Measurements from ENCODE around the gene MIOX.

MIOX gene

GRCh38 chr22:50474710-50475651 lies 11.7 kb upstream of the MIOX start, which contains the start of gene SBF1:
TSS of gene SBF1 (minus strand) at chr22:50475035. CDS start at chr22:50474840, 195 bp downstream.
- peak; percentile 52 for DNase-seq

GRCh38 chr22:50475652-50476002 lies 11.0 kb upstream of the MIOX start:
- no peak for DNase-seq

- peak; percentile 11 for DNase-seq
Observed at GRCh38 chr22:50476868-50477267, 9.8 kb upstream of the MIOX start.

GRCh38 chr22:50477923-50478322 lies 8.7 kb upstream of the MIOX start:
- DNase-seq = no peak

- no peak for DNase-seq
Observed at GRCh38 chr22:50479721-50480120, 6.9 kb upstream of the MIOX start.

DNA sequence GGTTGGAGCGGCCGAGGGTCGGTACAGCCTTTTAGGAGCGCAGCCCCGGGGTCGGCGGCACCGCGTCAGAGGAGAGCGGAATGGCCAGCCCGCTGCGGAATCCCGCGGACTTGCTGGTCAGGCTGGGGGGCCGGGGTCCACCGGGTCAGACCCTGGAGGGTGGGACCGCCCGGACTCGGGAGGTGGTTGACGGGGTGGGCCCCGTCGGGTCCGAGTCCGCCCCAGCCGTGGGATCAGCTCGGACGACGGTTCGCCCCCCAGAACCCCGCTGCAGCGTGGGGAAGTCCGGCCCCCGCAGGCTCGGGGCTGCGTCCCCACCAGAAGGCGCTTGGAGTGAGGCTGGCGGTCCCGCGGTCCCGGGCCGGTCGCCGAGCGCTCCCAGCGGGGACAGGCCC lies 5.6 kb upstream of the MIOX start:
- DNase-seq = no peak

GRCh38 chr22:50481440-50482106 lies 5.1 kb upstream of the MIOX start, which contains the start of gene ADM2:
TSS of gene ADM2 (plus strand) at chr22:50481543. CDS start at chr22:50481848, 305 bp downstream.
- no peak for DNase-seq

DNA sequence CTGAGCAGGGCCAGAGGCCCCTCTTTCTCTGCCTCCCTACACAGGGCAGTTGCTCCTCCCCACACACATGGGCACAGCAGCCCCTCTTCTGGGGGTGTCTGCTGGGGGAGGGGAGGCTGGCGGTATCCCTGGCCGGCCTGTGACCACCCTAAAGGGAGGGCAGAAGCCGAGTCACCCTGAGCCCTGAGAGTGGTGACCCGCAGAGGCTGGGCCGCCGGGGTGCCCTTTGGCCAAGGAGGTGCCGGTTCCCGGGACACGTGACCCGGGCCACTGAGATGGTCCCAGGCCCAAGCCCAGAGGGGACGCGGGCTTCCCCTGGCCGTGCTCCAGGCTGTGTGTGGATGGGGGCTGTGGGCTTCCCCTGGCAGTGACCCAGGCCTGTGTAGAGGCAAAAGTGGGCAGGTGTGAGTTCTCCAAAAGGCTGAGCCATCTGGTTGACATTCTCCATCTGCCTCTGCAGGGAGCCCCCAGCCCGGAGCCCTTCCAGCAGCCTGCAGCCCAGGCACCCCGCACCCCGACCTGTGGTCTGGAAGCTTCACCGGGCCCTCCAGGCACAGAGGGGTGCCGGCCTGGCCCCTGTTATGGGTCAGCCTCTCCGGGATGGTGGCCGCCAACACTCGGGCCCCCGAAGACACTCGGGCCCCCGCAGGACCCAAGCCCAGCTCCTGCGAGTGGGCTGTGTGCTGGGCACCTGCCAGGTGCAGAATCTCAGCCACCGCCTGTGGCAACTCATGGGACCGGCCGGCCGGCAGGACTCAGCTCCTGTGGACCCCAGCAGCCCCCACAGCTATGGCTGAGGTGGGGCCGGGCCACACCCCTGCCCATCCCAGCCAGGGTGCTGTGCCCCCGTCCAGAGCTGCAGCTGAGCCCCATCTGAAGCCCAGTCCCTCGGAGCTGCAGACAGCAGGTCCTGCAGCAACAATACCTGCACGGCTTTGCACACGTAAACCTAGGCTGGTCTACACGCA lies 4.3 kb upstream of the MIOX start:
- DNase-seq = no peak

- no peak for DNase-seq
Observed at GRCh38 chr22:50483106-50483505, 3.6 kb upstream of the MIOX start.

DNA sequence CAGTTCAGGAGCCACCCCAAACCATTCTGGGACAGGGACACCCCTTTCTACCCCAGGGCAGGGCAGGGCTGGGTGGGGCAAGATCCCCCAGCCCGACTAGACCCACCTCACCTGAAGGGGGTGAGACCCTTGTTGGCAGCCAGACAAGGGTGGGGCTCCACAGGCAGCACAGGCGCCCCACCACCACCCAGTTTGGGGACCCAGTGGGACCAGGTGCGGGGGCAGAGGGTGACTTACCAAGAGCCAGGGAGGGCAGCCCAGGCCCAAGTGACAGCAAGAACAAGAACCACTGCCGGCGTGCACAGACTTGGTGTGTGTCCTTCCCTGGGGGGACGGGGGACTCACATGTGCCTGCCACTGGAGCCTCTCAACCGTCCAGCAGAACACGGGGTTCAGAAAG lies 3.1 kb upstream of the MIOX start:
- DNase-seq = no peak

GRCh38 chr22:50483977-50484853 lies 2.4 kb upstream of the MIOX start:
- no peak for DNase-seq

GRCh38 chr22:50485221-50486131 lies 1.2 kb upstream of the MIOX start:
- no peak for DNase-seq

- no peak for DNase-seq
Observed at GRCh38 chr22:50487290-50488005, 789 bp downstream of the MIOX start.

- DNase-seq = no peak
Observed at GRCh38 chr22:50488006-50488677, 1.5 kb downstream of the MIOX start.

DNA sequence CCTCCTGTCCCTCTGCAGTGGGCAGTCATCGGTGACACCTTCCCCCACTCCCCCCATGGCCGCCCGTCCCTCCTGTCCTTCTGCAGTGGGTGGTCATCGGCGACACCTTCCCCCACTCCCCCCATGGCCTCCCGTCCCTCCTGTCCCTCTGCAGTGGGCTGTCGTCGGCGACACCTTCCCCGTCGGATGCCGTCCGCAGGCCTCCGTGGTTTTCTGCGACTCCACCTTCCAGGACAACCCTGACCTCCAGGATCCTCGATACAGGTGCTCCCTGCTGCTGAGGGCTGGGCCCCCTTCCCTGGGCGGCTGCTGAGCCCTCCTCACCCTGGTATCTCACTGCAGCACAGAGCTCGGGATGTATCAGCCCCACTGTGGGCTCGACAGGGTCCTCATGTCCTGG lies 2.2 kb downstream of the MIOX start:
- no peak for DNase-seq

- no peak for DNase-seq
Observed at GRCh38 chr22:50489363-50490243, 2.9 kb downstream of the MIOX start.

- DNase-seq = no peak
Observed at GRCh38 chr22:50490531-50491308, 4.1 kb downstream of the MIOX start.

- no peak for DNase-seq
Observed at GRCh38 chr22:50497093-50497492, 10.4 kb downstream of the MIOX start.
